Measurements from ENCODE around the gene CEP112.

Gene CEP112

GRCh38 chr17:65666876-65667321 is 525.0 kb downstream of the CEP112 start:
- DNase-seq = no peak

DNA sequence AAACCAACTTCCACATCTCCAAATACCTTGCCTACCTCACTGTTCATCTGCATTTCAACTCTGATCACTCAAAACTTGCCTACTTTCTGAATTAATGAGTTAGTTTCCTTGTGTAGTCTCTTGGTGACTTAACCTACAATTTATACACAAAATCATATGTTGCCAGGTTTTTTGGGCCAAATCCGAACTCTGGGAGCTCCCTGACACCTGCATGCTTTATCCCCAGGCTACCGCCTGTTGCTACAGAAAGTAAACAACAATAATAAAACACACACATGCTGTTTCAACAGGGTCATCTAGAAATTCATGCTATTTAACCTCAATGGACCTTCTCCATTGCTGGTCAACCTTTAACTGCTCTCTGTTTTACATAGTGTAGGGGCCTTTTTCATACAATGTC is 526.0 kb downstream of the CEP112 start:
- no peak for DNase-seq

DNA sequence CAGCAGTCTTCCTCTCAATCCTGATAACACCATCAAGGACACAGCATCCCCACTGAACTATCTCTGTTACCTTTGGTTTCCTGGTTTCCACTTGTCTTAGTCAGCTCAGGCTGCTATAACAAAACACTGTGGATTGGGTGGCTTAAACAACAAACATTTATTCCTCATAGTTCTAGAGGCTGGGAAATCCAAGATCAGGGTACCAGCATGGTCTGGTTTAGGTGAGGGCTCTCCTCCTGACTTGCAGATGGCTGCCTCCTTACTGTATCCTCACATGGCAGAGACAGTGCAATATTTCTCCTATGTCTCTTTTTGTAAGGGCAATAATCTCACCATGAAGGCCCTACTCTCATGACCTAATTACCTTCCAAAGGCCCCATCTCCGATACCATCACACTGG is 527.2 kb downstream of the CEP112 start:
- no peak for DNase-seq

DNA sequence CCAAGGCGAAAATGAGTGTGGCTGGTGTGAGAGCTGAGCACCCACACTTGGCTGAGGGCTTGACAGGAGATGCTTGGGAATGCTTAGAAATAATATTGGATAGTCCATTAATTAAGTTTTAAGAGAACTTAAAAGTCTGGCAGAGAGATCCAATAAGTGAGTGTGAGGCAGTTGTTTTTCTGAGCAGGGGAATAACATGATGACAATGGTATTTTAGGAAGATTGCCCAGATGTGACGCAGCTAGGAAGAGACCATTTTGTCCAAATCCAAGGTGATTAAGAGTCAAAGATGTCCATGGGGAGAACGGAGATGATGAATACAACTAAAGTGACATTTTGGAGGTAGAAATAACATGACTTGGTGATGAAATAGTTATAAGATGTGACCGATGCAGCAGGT is 527.7 kb downstream of the CEP112 start:
- DNase-seq = no peak

DNA sequence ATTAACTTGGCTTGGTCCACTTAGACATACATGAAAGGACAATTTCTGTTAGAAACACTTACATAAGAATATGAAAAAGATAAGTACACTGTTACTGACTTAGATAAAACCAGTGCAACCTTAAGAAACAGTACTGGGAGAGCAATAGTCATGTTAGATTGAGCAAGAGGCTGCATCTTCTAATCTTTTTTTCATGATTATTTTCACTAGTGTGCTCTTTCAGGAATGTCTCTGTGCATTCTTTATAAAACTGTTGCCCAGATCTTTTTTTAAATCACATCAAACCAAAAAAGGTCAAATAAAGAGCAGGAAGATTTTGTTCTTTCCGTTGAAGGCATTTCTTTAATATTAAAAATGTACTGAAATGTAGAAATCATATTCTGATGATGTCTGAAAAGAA is 529.7 kb downstream of the CEP112 start:
- no peak for DNase-seq

GRCh38 chr17:65660947-65661346 is 531.0 kb downstream of the CEP112 start:
- DNase-seq = no peak

GRCh38 chr17:65660078-65660477 is 531.9 kb downstream of the CEP112 start:
- no peak for DNase-seq

GRCh38 chr17:65659512-65659911 is 532.4 kb downstream of the CEP112 start:
- DNase-seq = no peak

- no peak for DNase-seq
These were observed 534.6 kb downstream of the CEP112 start for GRCh38 chr17:65657251-65657828.

- DNase-seq = no peak
These were observed 535.3 kb downstream of the CEP112 start for GRCh38 chr17:65656390-65657250.

- DNase-seq = no peak
These were observed 536.2 kb downstream of the CEP112 start for GRCh38 chr17:65655706-65656105.

DNA sequence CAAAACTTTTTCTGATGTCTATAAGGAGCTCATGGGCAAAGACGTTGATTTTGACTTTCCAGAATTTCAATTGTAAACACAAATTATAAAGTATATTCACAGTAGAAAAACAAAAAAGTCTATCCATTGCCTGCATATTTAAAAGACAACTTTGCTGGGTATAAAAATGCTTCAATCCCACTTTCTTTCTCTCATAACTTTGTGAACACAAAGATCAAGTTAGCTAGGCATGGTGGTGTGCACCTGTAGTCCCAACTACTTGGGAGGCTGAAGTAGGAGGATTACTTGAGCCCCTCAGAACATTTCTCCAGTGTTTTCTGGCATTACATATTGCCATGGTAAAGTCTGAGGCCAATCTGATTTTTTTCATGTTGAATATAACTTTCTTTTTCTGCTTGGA is 547.4 kb downstream of the CEP112 start:
- DNase-seq = no peak

- no peak for DNase-seq
These were observed 553.5 kb downstream of the CEP112 start for GRCh38 chr17:65638221-65638975.

GRCh38 chr17:65637786-65638185 is 554.1 kb downstream of the CEP112 start:
- DNase-seq = no peak

- no peak for DNase-seq
These were observed 557.4 kb downstream of the CEP112 start for GRCh38 chr17:65634533-65634932.

- no peak for DNase-seq
These were observed 557.9 kb downstream of the CEP112 start for GRCh38 chr17:65633988-65634387.

DNA sequence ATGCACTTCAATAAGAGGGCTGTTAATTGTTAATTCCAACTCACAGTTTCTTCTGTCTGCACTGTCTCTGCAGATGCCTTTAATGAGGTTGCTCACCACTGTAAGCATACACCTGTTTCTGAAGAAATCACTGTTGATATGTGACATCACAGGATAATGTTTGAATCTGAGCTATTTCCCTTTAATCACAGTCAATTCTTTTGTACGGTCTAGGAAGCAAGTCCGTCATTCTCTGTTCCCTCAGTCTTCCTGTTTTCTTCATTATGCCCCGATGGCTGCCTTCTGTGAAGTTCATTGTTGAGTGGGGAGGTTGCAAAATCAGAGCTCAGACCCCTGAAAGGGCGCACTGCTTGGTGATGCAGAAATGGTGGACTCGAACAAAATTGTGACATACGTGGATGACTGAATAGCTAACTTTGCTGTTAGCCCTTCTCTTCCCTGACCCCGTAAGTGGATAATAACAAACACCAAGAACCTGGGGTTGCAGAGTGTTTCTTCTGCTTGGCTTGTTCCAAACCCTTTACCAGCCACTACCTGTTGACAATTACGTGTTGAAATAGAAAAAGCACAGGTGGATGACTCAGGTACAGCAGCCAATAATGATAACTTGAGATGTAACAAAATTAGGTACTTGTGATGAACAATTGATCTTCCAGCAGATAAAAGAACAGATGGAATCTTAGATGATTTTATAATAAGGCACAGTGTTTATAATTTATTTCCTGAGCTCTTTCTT is 558.6 kb downstream of the CEP112 start:
- DNase-seq = no peak

- DNase-seq = no peak
These were observed 561.4 kb downstream of the CEP112 start for GRCh38 chr17:65630502-65630901.

GRCh38 chr17:65629234-65629690 is 562.7 kb downstream of the CEP112 start:
- DNase-seq = no peak

GRCh38 chr17:65628644-65629036 is 563.3 kb downstream of the CEP112 start:
- no peak for DNase-seq

DNA sequence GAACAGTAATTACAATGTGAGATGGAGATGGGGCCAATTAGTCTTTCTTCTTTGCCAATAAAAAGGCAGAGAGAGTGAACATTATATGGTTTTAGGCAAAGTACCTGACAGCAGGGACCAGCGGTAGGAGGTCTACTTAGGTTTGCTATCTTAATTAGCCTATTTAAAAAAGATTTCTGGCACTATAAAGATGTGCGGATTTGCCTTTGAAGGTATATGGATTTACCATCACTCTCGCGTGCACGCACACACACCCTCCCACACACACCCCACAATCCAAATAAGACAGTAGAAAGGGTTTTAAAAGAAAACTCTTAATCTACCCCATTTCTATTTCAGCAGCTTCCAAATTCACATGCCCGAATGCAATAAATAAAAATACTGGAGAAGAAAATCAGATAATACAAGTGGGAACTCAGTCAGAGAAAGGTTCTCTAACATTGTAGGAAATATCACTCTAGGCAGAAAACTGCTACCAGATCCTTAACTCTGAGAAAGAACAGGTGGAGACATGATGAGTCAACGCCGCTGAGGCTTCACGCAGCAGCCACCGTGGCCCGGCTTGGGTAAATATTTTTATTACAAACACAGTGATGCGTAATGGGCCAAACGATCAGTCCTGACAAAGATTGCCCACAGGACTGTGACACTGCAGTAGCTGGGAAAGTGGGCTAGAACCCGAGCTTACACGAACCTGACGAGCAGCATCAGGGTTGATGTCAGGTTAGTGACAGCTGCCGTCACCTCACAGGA is 563.9 kb downstream of the CEP112 start:
- no peak for DNase-seq

DNA sequence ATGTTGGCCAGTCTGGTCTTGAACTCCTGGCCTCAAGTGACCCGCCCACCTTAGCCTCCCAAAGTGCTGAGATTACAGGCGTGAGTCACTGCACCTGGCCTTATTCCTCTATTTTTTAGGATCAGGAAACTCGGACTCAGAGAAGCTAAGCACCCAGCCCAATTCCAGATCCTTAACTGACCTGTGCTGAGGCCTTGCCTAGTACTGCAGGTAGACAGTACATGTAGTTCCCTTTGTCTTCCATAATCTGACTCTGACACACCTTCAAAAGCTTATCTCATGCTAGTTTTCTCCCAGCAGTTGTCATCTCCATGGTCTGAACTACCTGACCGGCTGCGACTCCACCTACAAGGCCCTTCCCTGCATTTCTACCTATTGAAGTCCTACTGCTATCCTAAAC is 564.8 kb downstream of the CEP112 start:
- no peak for DNase-seq

Data from CD4-positive, alpha-beta T cell treated with Interleukin-15 for 1 hour (primary cell).